OCI-LY3 (cell line): ENCODE data around the gene DIAPH2.

ENCODE experiments used
- H2AFZ ChIP-seq: fragments of 200-600, 300-600 bp; shearing (Covaris generic); 2 replicates; pipeline ENCODE4 v1.6.0; 2014; ENCODE audit warnings: antibody characterized with exemption, low read depth, low read length
- H3K27ac ChIP-seq: fragments of 200-600, 300-600 bp; sonication (generic); 2 replicates; pipeline ENCODE4 v1.5.1; 2014; ENCODE audit warnings: mild to moderate bottlenecking, low read length, moderate library complexity, mixed read lengths
- H3K27me3 ChIP-seq: fragments of 200-600, 300-600 bp; sonication (generic); 2 replicates; pipeline ENCODE4 v1.6.1; 2014; ENCODE audit warnings: low read depth, low read length, mixed read lengths
- H3K36me3 ChIP-seq: fragments of 200-600, 300-600 bp; sonication (generic); replicated peaks from 2 replicates; pipeline ENCODE3; 2014; ENCODE audit warnings: low read depth, low read length, mixed read lengths
- H3K4me1 ChIP-seq: fragments of 300-600, 200-600 bp; sonication (generic); 2 replicates; pipeline ENCODE4 v1.6.1; 2014; ENCODE audit warnings: low read length, mixed read lengths
- H3K4me2 ChIP-seq: fragments of 200-600, 300-600 bp; sonication (generic); 2 replicates; pipeline ENCODE4 v1.6.1; 2014; ENCODE audit warnings: low read length, mixed read lengths
- H3K4me3 ChIP-seq: fragments of 300-600, 200-600 bp; sonication (generic); 2 replicates; pipeline ENCODE4 v1.5.1; 2014; ENCODE audit warnings: antibody characterized with exemption, mild to moderate bottlenecking, low read length, moderate library complexity
- H3K79me2 ChIP-seq: fragments of 300-600, 200-600 bp; shearing (Covaris generic); 2 replicates; pipeline ENCODE4 v1.6.1; 2014; ENCODE audit warnings: mild to moderate bottlenecking, low read length, mixed read lengths
- H3K9ac ChIP-seq: fragments of 300-600, 200-600 bp; shearing (Covaris generic); 2 replicates; pipeline ENCODE4 v1.6.0; 2014; ENCODE audit warnings: mild to moderate bottlenecking, low read length, moderate library complexity
- H3K9me3 ChIP-seq: fragments of 200-600, 300-600 bp; shearing (Covaris generic); 2 replicates; pipeline ENCODE4 v1.6.1; 2014; ENCODE audit warnings: low read length, mixed read lengths; ENCODE audit not compliant: insufficient read depth
- H4K20me1 ChIP-seq: fragments of 200-600, 300-600 bp; sonication (generic); 2 replicates; pipeline ENCODE4 v1.6.1; 2016; ENCODE audit warnings: low read length, mixed read lengths; ENCODE audit not compliant: insufficient read depth
- CTCF ChIP-seq: fragments of 200-600, 300-600 bp; sonication (generic); IDR thresholded peaks from 2 replicates; pipeline ENCODE4 v1.5.1; 2014; ENCODE audit warnings: antibody characterized with exemption, low read length, low read depth
- EZH2phosphoT487 ChIP-seq: fragments of 200-600 bp; shearing (Covaris generic); IDR thresholded peaks from 2 replicates; pipeline ENCODE4 v1.6.1; 2018; ENCODE audit warnings: antibody characterized with exemption, mixed run types, low read depth

The DIAPH2 gene

GRCh38 chrX:96929036-96929435 is 244.4 kb downstream of the DIAPH2 start:
- no peaks in the 10 kb centered on the region for H4K20me1 ChIP-seq
- H2AFZ ChIP-seq = no peak overlapping the region
- no peaks in the 10 kb centered on the region for H3K27me3 ChIP-seq
- TF ChIP-seq EZH2phosphoT487 (no peak), CTCF (no peak)
- no peak overlapping the region for H3K4me3 ChIP-seq
- no peak overlapping the region for H3K9ac ChIP-seq
- H3K27ac ChIP-seq = no peak overlapping the region
- no peaks in the 10 kb centered on the region for H3K9me3 ChIP-seq
- no peak overlapping the region for H3K4me2 ChIP-seq
- no peaks in the 10 kb centered on the region for H3K79me2 ChIP-seq
- H3K4me1 ChIP-seq = no peaks in the 10 kb centered on the region
- H3K36me3 ChIP-seq = no peaks in the 10 kb centered on the region

GRCh38 chrX:96957718-96958117 is 273.1 kb downstream of the DIAPH2 start:
- H2AFZ ChIP-seq = no peak overlapping the region
- H3K4me2 ChIP-seq = no peak overlapping the region
- no peaks in the 10 kb centered on the region for H4K20me1 ChIP-seq
- H3K27ac ChIP-seq = no peak overlapping the region
- no peak overlapping the region for H3K4me3 ChIP-seq
- TF ChIP-seq EZH2phosphoT487 (no peak), CTCF (no peak)
- H3K9ac ChIP-seq = no peak overlapping the region
- H3K9me3 ChIP-seq = no peaks in the 10 kb centered on the region
- H3K79me2 ChIP-seq = no peaks in the 10 kb centered on the region
- H3K27me3 ChIP-seq = no peaks in the 10 kb centered on the region
- peaks cover 11% of the 10 kb centered on the region for H3K36me3 ChIP-seq
- no peaks in the 10 kb centered on the region for H3K4me1 ChIP-seq

- Histone ChIP-seq H3K4me2 (peak overlapping the region; percentile 43), H3K36me3 (no peaks in the 10 kb centered on the region), H3K4me3 (no peak overlapping the region), H4K20me1 (no peaks in the 10 kb centered on the region), H2AFZ (no peak overlapping the region; the same call in 1 of the 2 replicates), H3K9me3 (no peaks in the 10 kb centered on the region), H3K79me2 (no peaks in the 10 kb centered on the region), H3K9ac (no peak overlapping the region), H3K4me1 (0 out of 2 replicates have a peak, but pooled peaks cover 5% of the 10 kb centered on the region), H3K27me3 (no peaks in the 10 kb centered on the region), H3K27ac (no peak overlapping the region)
- TF ChIP-seq EZH2phosphoT487 = no peak
- TF ChIP-seq CTCF = peak; percentile 32; the same call in 1 of the 2 replicates
Measured at GRCh38 chrX:96971812-96972211, 287.2 kb downstream of the DIAPH2 start.

- Histone ChIP-seq H2AFZ (no peak overlapping the region), H3K4me3 (no peak overlapping the region), H3K9me3 (no peaks in the 10 kb centered on the region), H3K4me2 (no peak overlapping the region), H4K20me1 (no peaks in the 10 kb centered on the region), H3K79me2 (no peaks in the 10 kb centered on the region), H3K27me3 (no peaks in the 10 kb centered on the region), H3K4me1 (no peaks in the 10 kb centered on the region), H3K27ac (no peak overlapping the region), H3K36me3 (no peaks in the 10 kb centered on the region), H3K9ac (no peak overlapping the region)
- TF ChIP-seq EZH2phosphoT487 (no peak), CTCF (no peak)
Measured at GRCh38 chrX:96978906-96979305, 294.3 kb downstream of the DIAPH2 start.
